Activated CD8-positive, alpha-beta T cell treated with anti-CD3 and anti-CD28 coated beads for 36 hours (primary cell): ENCODE measurements around the gene MACROD2. TPM values are rescaled to one million over a fixed set of nuclear protein-coding genes. Genes with fewer than 3 reads are reported as not detected.

Source experiments
- ATAC-seq: fragments of 200-7000 bp; cut with Tn5 transposase; one replicate; pipeline ENCODE4 v1.10.0; 2021; ENCODE audit warnings: mild to moderate bottlenecking, moderate library complexity
- CTCF ChIA-PET: fragments of 350-600 bp; sonication (Branson Sonifier 250); formaldehyde crosslinking; loops from one replicate; lab custom pipeline; 2021; ENCODE audit warnings: antibody characterized with exemption; lab: Charles Lee
- POLR2A ChIA-PET: fragments of 350-600 bp; sonication (Branson Sonifier 250); formaldehyde crosslinking; loops from one replicate; lab custom pipeline; 2021; ENCODE audit warnings: antibody characterized with exemption; lab: Charles Lee
- DNase-seq: peaks from one replicate; pipeline ENCODE4 v3.0.0-alpha.2; 2020
- H3K27ac Mint-ChIP-seq: one replicate; pipeline ENCODE4 v1.8.0; 2021; ENCODE audit warnings: mild to moderate bottlenecking, mixed read lengths
- H3K27me3 Mint-ChIP-seq: one replicate; pipeline ENCODE4 v1.8.0; 2021; ENCODE audit warnings: mixed read lengths
- H3K36me3 Mint-ChIP-seq: one replicate; pipeline ENCODE4 v1.8.0; 2021; ENCODE audit warnings: low read depth, mixed read lengths
- H3K4me1 Mint-ChIP-seq: one replicate; pipeline ENCODE4 v1.8.0; 2021; ENCODE audit warnings: low read depth, mixed read lengths
- H3K4me3 Mint-ChIP-seq: one replicate; pipeline ENCODE4 v1.8.0; 2021; ENCODE audit warnings: mild to moderate bottlenecking, moderate library complexity, mixed read lengths
- H3K9me3 Mint-ChIP-seq: one replicate; pipeline ENCODE4 v1.8.0; 2021; ENCODE audit warnings: mixed read lengths
- CTCF ChIP-seq: fragments of 200-600 bp; IDR thresholded peaks from one replicate; pipeline ENCODE4 v1.8.0; 2022; ENCODE audit warnings: antibody characterized with exemption, mild to moderate bottlenecking
- intact Hi-C: fragments of 100-400 bp; cut with micrococcal nuclease; formaldehyde crosslinking; loops from one replicate; pipeline ENCODE4 v1.10.0; 2022
- total RNA-seq, 2 experiments: library from RNA; stranded (reverse); gene quantifications; one replicate each; pipeline ENCODE4 v1.2.3, GENCODE V29; 2021

MACROD2 gene
- total RNA-seq, 2 experiments from 2014 or later: not detected

DNA sequence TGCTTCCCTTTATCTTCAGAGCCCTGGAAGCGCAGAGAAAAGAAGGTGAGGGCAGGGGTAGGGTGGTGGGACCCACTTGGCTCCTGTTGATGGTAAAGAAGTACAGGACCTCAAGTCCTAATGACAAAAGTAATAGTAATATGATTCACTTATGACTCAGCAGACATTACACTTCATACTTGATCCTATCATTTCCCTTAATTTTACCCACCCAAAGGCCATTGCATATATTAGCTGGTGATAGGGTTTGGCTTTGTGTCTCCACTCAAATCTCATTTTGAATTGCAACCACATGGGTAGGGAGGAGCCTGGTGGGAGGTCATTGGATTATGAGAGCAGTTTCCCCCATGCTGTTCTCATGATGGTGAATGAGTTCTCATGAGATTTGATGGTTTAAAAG is 1697.3 kb downstream of the MACROD2 start:
- no peak for TF ChIP-seq CTCF
- no peaks in the 10 kb centered on the region for H3K36me3 Mint-ChIP-seq

GRCh38 chr20:15699431-15700146 is 1704.3 kb downstream of the MACROD2 start:
- CTCF ChIA-PET: interaction anchor here (1.0 kb wide), 1 partner anchor 8 kb away, joined by 3 read pairs; no protein-coding TSS in a partner anchor
- POLR2A ChIA-PET: no interaction called here

More for the DNA sequence above, 1697.3 kb downstream of the MACROD2 start:
- no peak overlapping the region for H3K4me3 Mint-ChIP-seq
- CTCF ChIA-PET: no interaction called here
- H3K27me3 Mint-ChIP-seq: no peaks in the 10 kb centered on the region
- intact Hi-C loops: no loop called here
- no peaks in the 10 kb centered on the region for H3K4me1 Mint-ChIP-seq
- POLR2A ChIA-PET: no interaction called here
- ATAC-seq: no peak
- H3K9me3 Mint-ChIP-seq: peaks cover 14% of the 10 kb centered on the region
- no peak for DNase-seq
- H3K27ac Mint-ChIP-seq: no peak overlapping the region

DNA sequence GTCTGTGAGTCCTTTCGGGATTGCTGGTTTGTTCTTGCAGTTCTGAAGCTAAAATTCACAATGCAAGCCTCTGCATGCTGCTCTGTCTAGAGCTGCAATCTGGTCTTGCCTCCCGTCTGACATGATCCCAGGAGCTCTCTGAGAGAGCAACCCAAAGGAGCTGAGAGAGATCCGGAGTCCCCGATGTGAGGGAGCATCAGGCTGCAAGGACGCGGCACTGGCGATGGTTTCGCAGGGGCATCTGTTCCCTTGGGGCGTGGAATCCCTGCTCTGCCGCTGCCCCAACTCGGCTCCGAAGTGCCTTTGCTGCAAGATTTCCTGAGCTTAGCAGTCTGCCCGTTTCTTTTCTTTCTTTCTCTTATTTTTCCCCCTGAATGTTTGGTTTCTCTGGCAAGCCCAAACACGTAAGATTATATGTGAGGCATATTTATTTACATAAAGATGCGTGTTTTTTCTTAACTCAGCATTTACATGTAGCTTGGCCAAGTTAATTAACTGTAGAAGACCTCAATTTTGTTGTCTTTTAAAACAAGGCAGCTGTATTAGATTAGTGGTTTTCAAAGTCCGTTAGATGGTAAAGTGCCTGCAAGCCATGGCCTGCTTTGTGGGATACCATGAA is 1704.9 kb downstream of the MACROD2 start:
- DNase-seq (no peak), ATAC-seq (no peak)
- ChIA-PET CTCF (no interaction called here), POLR2A (no interaction called here)
- Mint-ChIP-seq H3K4me1 (no peaks in the 10 kb centered on the region), H3K36me3 (no peaks in the 10 kb centered on the region), H3K27me3 (no peaks in the 10 kb centered on the region), H3K9me3 (no peaks in the 10 kb centered on the region), H3K4me3 (no peak overlapping the region), H3K27ac (no peak overlapping the region)
- intact Hi-C loops: no loop called here
- TF ChIP-seq CTCF: no peak

More at GRCh38 chr20:15699431-15700146, 1704.3 kb downstream of the MACROD2 start:
- Mint-ChIP-seq H3K4me1 (no peaks in the 10 kb centered on the region), H3K36me3 (no peaks in the 10 kb centered on the region), H3K27me3 (no peaks in the 10 kb centered on the region), H3K4me3 (no peak overlapping the region), H3K9me3 (peaks cover 2% of the 10 kb centered on the region), H3K27ac (no peak overlapping the region)
- no peak for ATAC-seq
- DNase-seq: no peak
- no peak for TF ChIP-seq CTCF
- intact Hi-C loops: no loop called here

- no peak for TF ChIP-seq CTCF
- H3K36me3 Mint-ChIP-seq: no peaks in the 10 kb centered on the region
- no peak overlapping the region for H3K4me3 Mint-ChIP-seq
- DNase-seq (no peak), ATAC-seq (no peak)
- no peaks in the 10 kb centered on the region for H3K9me3 Mint-ChIP-seq
- H3K4me1 Mint-ChIP-seq: no peaks in the 10 kb centered on the region
- no peaks in the 10 kb centered on the region for H3K27me3 Mint-ChIP-seq
- CTCF ChIA-PET: no interaction called here
- H3K27ac Mint-ChIP-seq: no peak overlapping the region
- POLR2A ChIA-PET: no interaction called here
- intact Hi-C loops: no loop called here
Measured at GRCh38 chr20:15702161-15702560, 1706.8 kb downstream of the MACROD2 start.

GRCh38 chr20:15703171-15703911 is 1708.0 kb downstream of the MACROD2 start:
- POLR2A ChIA-PET: no interaction called here
- DNase-seq: no peak
- H3K27ac Mint-ChIP-seq: no peak overlapping the region
- H3K4me1 Mint-ChIP-seq: no peaks in the 10 kb centered on the region
- intact Hi-C loops: no loop called here
- H3K36me3 Mint-ChIP-seq: no peaks in the 10 kb centered on the region
- H3K9me3 Mint-ChIP-seq: no peaks in the 10 kb centered on the region
- no peak for ATAC-seq
- TF ChIP-seq CTCF: no peak
- no peaks in the 10 kb centered on the region for H3K27me3 Mint-ChIP-seq
- CTCF ChIA-PET: no interaction called here
- H3K4me3 Mint-ChIP-seq: no peak overlapping the region
